HG02642 (cell line): ENCODE measurements around the gene BLACAT1.
"Not testable (repeated sequence)": the region's sequence is repeated elsewhere in the genome, so short reads cannot be mapped to it uniquely, and the experiment has no call there.

Experiments
- ATAC-seq: cut with Tn5 transposase; IDR thresholded peaks from one replicate; pipeline ENCODE4 v1.9.1; 2021; ENCODE audit warnings: mild to moderate bottlenecking; ENCODE audit not compliant: unreplicated experiment, poor library complexity

Gene BLACAT1

GRCh38 chr1:205442051-205442725 is 13.7 kb downstream of the BLACAT1 start:
- no peak for ATAC-seq

- no peak for ATAC-seq
Measured at GRCh38 chr1:205441716-205442050, 14.2 kb downstream of the BLACAT1 start.

GRCh38 chr1:205441318-205441633 is 14.6 kb downstream of the BLACAT1 start:
- no peak for ATAC-seq

- peak; percentile 65 for ATAC-seq
Measured at GRCh38 chr1:205440476-205441317, 15.1 kb downstream of the BLACAT1 start.

GRCh38 chr1:205440121-205440475 is 15.7 kb downstream of the BLACAT1 start:
- ATAC-seq = no peak

- ATAC-seq = no peak
Measured at GRCh38 chr1:205438213-205439158, 17.4 kb downstream of the BLACAT1 start.

GRCh38 chr1:205437570-205437969 is 18.3 kb downstream of the BLACAT1 start:
- no peak for ATAC-seq

GRCh38 chr1:205436776-205437410 is 19.0 kb downstream of the BLACAT1 start:
- no peak for ATAC-seq

GRCh38 chr1:205435578-205436573 is 20.0 kb downstream of the BLACAT1 start:
- no peak for ATAC-seq

GRCh38 chr1:205434738-205435137 is 21.1 kb downstream of the BLACAT1 start:
- ATAC-seq = no peak

- not testable (repeated sequence) for ATAC-seq
Measured at GRCh38 chr1:205432692-205433091, 23.2 kb downstream of the BLACAT1 start.

GRCh38 chr1:205432116-205432515 is 23.7 kb downstream of the BLACAT1 start:
- no peak for ATAC-seq

- ATAC-seq = no peak
Measured at GRCh38 chr1:205430696-205431305, 25.0 kb downstream of the BLACAT1 start.

GRCh38 chr1:205429762-205430695 is 25.8 kb downstream of the BLACAT1 start:
- ATAC-seq = no peak

- ATAC-seq = no peak
Measured at GRCh38 chr1:205424901-205425600, 30.8 kb downstream of the BLACAT1 start.

- ATAC-seq = no peak
Measured at GRCh38 chr1:205423814-205424399, 31.9 kb downstream of the BLACAT1 start.
